Fibroblast of the aortic adventitia (primary cell): ENCODE data around the gene DGCR2. TPM values are rescaled to one million over a fixed set of nuclear protein-coding genes. Genes with fewer than 3 reads are reported as not detected.

Experiments
- small RNA-seq: library from RNA; depleted of rRNA; stranded (forward); fragments of <200 nt; gene quantifications from one replicate; pipeline ENCODE3, GENCODE V24; 2012
- total RNA-seq: library from RNA; depleted of rRNA; stranded (reverse); fragments of >200 nt; gene quantifications from 2 replicates; pipeline ENCODE4 v1.2.3, GENCODE V29; 2012; ENCODE audit warnings: low replicate concordance

Gene DGCR2
- total RNA-seq, 1 donor, result 29.2 TPM

Small RNA genes lying within 50 kb of the gene (small RNA-seq; reads per million reads assigned to genes)
- not detected for gene RF00019

Other genes with a start within 250 kb of the DGCR2 start
- 1.8 and 5.7 TPM in 2 replicates for gene DGCR6, start 216.1 kb downstream of the DGCR2 start, total RNA-seq
- 0.74 TPM in 1 of 2 replicates, not detected in the other for gene PRODH, start 186.1 kb downstream of the DGCR2 start, total RNA-seq
- not detected in 2 replicates for gene TSSK2, start 8.9 kb upstream of the DGCR2 start, total RNA-seq
- gene ESS2, start 22.2 kb upstream of the DGCR2 start, total RNA-seq, result 13.9 and 20.1 TPM in 2 replicates
- gene GSC2, start 27.9 kb upstream of the DGCR2 start, total RNA-seq, result not detected in 2 replicates
- 53.2 and 53.4 TPM in 2 replicates for gene SLC25A1, start 56.3 kb upstream of the DGCR2 start, total RNA-seq
- 4.6 and 7.1 TPM in 2 replicates for gene CLTCL1, start 169.3 kb upstream of the DGCR2 start, total RNA-seq